ENCODE results near the gene SDS. TPM values are rescaled to one million over a fixed set of nuclear protein-coding genes. Genes with fewer than 3 reads are reported as not detected.

The SDS gene
- polyA plus RNA-seq, 1 experiment = not detected

DNA sequence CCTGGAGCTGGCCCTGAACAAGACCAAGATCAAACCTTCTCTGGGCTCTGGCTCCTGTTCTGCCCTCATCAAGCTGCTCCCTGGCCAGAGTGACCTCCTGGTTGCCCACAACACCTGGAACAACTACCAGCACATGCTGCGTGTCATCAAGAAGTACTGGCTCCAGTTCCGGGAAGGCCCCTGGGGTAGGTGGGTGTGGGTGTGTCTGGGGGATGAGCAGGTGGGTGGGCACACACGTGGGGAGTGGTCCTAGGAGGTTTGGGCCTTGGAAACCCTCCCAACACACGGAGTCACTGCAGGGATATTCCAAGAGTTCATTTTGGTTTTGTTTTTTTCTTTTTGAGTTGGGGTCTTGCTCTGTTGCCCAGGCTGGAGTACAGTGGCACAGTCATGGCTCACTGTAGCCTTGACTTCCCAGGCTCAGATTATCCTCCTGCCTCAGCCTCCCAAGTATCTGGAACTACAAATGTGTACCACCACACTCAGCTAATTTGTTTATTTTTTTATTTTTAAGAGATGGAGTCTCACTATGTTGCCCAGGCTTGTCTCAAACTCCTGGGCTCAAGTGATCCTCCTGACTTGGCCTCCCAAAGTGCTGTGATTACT is 28.8 kb downstream of the SDS start:
- POLR2A ChIA-PET = no interaction called here
- CTCF ChIA-PET = no interaction called here
- DNase-seq (ENCODE audit: low read depth, low spot score) = no peak
- no peaks in the 10 kb centered on the region for H3K27me3 ChIP-seq (ENCODE audit: control insufficient read depth, insufficient read depth, low read length)
- no peak overlapping the region for H3K4me3 ChIP-seq (ENCODE audit: low read depth, low read length)
- TF ChIP-seq, protein P1, sequence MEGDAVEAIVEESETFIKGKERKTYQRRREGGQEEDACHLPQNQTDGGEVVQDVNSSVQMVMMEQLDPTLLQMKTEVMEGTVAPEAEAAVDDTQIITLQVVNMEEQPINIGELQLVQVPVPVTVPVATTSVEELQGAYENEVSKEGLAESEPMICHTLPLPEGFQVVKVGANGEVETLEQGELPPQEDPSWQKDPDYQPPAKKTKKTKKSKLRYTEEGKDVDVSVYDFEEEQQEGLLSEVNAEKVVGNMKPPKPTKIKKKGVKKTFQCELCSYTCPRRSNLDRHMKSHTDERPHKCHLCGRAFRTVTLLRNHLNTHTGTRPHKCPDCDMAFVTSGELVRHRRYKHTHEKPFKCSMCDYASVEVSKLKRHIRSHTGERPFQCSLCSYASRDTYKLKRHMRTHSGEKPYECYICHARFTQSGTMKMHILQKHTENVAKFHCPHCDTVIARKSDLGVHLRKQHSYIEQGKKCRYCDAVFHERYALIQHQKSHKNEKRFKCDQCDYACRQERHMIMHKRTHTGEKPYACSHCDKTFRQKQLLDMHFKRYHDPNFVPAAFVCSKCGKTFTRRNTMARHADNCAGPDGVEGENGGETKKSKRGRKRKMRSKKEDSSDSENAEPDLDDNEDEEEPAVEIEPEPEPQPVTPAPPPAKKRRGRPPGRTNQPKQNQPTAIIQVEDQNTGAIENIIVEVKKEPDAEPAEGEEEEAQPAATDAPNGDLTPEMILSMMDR (IDR thresholded peaks at IDR 0.05; ENCODE audit: low read depth, low read length) = no peak
- H3K9me3 ChIP-seq (ENCODE audit: control insufficient read depth, insufficient read depth, low read length) = no peaks in the 10 kb centered on the region
- H3K27ac ChIP-seq (ENCODE audit: low read depth, low read length) = no peak overlapping the region

DNA sequence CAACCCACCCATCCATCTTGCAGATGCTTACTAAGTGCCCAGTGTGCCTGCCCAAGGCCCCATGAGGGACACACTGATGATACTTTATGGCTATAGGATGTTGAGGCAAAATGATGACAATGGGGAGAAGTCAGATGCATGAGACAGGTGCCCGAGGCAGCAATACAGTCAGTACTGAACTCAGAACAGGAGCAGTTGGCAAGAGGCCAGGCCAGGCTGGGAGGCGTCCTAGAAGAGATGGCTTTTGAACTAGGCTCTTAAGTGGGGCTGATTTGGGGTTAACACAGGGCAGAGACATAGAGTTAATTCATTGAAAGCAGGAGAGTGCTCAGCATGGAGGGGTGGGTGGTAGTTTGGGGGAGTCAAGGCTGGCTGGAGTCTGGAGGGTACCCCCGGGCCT is 29.7 kb downstream of the SDS start:
- POLR2A ChIA-PET = no interaction called here
- TF ChIP-seq, protein P1 (IDR thresholded peaks at IDR 0.05; ENCODE audit: low read depth, low read length) = no peak
- Histone ChIP-seq H3K4me3 (ENCODE audit: low read depth, low read length) (no peak overlapping the region), H3K27me3 (ENCODE audit: control insufficient read depth, insufficient read depth, low read length) (no peaks in the 10 kb centered on the region), H3K9me3 (ENCODE audit: control insufficient read depth, insufficient read depth, low read length) (no peaks in the 10 kb centered on the region), H3K27ac (ENCODE audit: low read depth, low read length) (no peak overlapping the region)
- CTCF ChIA-PET = no interaction called here
- no peak for DNase-seq (ENCODE audit: low read depth, low spot score)

DNA sequence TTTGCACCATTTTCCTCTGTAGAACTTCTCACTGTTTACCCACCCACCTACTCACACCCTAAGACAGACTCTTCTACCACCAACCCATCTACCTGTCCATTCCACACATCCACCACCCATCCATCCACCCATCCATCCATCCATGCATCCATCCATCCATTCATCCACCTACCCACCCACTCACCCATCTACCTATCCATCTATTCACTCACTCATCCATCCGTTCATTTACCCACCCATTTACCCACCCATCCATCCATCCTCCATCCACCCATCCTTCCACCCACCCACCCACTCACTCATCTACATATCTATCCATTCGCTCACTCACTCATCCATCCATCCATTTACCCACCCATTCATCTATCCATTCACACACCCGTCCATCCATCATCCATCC is 30.2 kb downstream of the SDS start:
- Histone ChIP-seq H3K4me3 (ENCODE audit: low read depth, low read length) (no peak overlapping the region), H3K27ac (ENCODE audit: low read depth, low read length) (no peak overlapping the region), H3K9me3 (ENCODE audit: control insufficient read depth, insufficient read depth, low read length) (no peaks in the 10 kb centered on the region), H3K27me3 (ENCODE audit: control insufficient read depth, insufficient read depth, low read length) (no peaks in the 10 kb centered on the region)
- no peak for DNase-seq (ENCODE audit: low read depth, low spot score)
- TF ChIP-seq, protein P1 (IDR thresholded peaks at IDR 0.05; ENCODE audit: low read depth, low read length) = no peak
- POLR2A ChIA-PET = no interaction called here
- CTCF ChIA-PET = no interaction called here

DNA sequence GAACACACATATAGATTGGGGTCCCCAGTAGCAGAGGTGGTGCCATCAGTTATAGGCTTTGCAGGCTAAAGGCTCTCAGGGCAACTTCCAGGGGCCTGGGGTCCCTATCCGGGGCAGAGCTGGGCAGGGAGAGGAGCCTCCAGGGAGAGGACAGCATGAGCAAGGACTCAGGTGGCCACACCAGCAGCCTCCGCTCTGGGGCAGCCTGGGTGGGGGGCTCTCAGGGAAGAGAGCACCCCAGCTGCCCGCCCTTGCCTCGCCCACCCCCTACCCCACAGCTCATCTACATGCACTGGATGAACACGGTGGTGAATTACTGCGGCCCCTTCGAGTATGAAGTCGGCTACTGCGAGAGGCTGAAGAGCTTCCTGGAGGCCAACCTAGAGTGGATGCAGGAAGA is 31.3 kb downstream of the SDS start:
- Histone ChIP-seq H3K27ac (ENCODE audit: low read depth, low read length) (no peak overlapping the region), H3K9me3 (ENCODE audit: control insufficient read depth, insufficient read depth, low read length) (no peaks in the 10 kb centered on the region), H3K27me3 (ENCODE audit: control insufficient read depth, insufficient read depth, low read length) (no peaks in the 10 kb centered on the region), H3K4me3 (ENCODE audit: low read depth, low read length) (no peak overlapping the region)
- DNase-seq (ENCODE audit: low read depth, low spot score) = no peak
- ChIA-PET POLR2A (no interaction called here), CTCF (interaction anchor here (1.3 kb wide), 1 partner anchor 90 kb away, joined by 3 read pairs; no protein-coding TSS in a partner anchor)
- TF ChIP-seq, protein P1 (IDR thresholded peaks at IDR 0.05; ENCODE audit: low read depth, low read length) = no peak

DNA sequence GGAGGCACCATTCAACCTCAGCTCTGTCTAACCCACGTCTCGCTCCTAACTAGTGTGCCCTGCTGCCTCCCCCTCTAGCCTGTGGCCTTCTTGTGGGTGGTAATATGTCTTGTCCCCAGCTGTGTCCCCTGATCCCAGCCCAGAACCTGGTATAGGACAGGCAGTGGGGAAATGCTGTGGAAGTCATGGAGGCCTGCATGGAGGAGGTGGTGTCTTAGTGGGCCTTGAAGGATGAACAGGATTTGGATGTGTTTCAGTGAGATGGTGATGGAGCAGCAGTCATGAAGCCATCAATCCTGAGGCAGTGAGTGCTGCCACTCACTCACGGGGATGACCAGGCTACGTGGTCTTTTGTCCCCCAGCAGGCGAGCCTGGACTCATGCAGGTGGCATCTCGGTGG is 31.9 kb downstream of the SDS start:
- TF ChIP-seq, protein P1 (IDR thresholded peaks at IDR 0.05; ENCODE audit: low read depth, low read length) = no peak
- H3K9me3 ChIP-seq (ENCODE audit: control insufficient read depth, insufficient read depth, low read length) = no peaks in the 10 kb centered on the region
- no peak overlapping the region for H3K27ac ChIP-seq (ENCODE audit: low read depth, low read length)
- H3K27me3 ChIP-seq (ENCODE audit: control insufficient read depth, insufficient read depth, low read length) = no peaks in the 10 kb centered on the region
- CTCF ChIA-PET = interaction anchor here (1.3 kb wide), 1 partner anchor 90 kb away, joined by 3 read pairs; no protein-coding TSS in a partner anchor
- H3K4me3 ChIP-seq (ENCODE audit: low read depth, low read length) = no peak overlapping the region
- no peak for DNase-seq (ENCODE audit: low read depth, low spot score)
- POLR2A ChIA-PET = no interaction called here

Data from AG04450 (cell line).